GM19099 (cell line): ENCODE data around the gene ADAMTSL2.

Experiments
- POLR2A ChIP-seq: IDR thresholded peaks from 3 replicates; pipeline ENCODE4 v1.6.1; 2011; ENCODE audit warnings: low read depth; ENCODE audit not compliant: insufficient read length; ENCODE audit errors: extremely low read depth

The ADAMTSL2 gene

DNA sequence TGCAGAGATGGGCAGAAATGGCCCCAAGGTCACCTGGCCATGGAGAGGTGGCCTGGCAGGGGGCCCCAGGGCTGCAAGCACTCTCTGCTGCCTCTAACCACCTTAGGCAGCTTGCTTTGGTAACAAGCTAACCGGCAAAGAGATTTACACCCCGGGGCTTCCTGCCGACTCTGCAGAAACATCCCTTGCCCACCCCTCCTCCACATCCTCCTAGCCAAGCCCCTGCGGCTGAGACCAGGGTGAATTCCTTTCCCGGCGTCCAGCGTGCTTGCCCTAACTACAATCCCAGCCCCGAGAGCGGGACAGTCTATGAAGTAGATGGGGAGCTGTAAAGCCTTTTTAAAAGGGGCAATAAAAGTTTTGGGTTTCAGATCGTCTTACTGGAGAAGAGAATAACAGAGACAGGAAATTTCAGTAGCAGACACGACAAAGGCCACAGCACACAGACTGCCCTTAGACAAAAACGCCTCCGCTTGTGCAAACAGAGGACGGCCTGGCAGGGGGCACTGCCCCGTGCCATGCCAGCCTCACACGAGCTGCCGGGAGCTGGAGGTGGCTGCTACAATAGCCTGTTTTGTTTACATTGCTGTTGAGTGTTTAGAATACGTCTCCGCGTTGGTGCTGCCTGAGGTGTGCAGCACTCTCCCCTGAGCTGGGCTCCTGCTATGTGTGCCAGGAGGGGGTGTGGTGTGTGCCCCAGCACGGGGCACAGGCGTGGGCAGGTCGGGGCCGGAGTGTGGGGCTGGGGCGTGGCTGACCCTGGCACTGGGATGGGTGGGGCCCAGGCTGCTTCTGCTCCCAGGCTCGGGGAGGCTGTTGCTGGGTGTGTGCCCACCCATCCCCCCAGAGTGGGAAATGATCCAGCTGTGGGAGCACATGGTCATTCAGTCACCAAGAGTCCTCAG is 25.1 kb upstream of the ADAMTSL2 start:
- no peak for TF ChIP-seq POLR2A

DNA sequence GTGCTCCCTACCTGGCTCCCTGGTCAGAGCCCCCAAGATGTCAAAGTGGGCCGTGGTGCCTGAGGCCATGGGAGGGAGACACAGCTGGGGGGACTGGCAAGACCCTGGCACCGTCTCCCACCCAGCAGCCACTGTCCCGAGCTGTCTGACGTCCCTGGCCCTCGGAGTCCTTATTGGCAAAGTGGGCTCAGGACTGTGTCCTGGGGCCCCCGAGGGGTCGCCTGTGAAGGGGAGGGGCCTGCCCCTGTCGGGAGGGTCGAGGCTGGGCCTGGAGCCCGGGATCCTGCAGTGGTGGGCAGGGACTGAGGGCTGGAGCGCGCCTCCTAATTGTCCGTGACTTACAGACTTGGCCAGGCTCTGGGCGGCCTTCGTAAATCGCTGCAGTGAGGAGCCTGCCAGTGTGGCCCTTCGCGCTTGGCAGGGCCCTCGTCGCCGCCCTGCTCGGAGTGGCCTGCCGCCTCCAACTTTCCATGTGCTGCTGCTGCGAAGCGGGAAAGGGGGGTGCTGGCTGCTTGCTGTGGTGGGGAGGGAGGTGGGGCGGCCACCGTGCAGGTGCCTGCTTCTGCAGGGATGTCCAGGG is 23.5 kb upstream of the ADAMTSL2 start:
- no peak for TF ChIP-seq POLR2A

DNA sequence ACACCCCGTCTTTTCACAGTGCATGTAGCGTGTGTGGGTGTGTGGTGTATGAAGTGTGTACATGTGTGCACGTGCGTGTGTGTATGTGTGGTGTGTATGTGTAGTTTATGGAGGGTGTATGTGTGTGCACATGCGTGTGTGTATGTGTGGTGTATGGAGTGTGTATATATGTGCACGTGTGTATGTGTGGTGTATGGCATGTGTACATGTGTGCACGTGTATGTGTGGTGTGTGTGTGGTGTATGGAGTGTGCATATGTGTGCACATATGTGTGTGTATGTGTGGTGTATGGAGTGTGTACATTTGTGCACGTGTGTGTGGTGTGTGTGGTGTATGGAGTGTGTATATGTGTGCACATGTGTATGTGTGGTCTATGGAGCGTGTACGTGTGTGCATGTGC is 22.9 kb upstream of the ADAMTSL2 start:
- TF ChIP-seq POLR2A: no peak

DNA sequence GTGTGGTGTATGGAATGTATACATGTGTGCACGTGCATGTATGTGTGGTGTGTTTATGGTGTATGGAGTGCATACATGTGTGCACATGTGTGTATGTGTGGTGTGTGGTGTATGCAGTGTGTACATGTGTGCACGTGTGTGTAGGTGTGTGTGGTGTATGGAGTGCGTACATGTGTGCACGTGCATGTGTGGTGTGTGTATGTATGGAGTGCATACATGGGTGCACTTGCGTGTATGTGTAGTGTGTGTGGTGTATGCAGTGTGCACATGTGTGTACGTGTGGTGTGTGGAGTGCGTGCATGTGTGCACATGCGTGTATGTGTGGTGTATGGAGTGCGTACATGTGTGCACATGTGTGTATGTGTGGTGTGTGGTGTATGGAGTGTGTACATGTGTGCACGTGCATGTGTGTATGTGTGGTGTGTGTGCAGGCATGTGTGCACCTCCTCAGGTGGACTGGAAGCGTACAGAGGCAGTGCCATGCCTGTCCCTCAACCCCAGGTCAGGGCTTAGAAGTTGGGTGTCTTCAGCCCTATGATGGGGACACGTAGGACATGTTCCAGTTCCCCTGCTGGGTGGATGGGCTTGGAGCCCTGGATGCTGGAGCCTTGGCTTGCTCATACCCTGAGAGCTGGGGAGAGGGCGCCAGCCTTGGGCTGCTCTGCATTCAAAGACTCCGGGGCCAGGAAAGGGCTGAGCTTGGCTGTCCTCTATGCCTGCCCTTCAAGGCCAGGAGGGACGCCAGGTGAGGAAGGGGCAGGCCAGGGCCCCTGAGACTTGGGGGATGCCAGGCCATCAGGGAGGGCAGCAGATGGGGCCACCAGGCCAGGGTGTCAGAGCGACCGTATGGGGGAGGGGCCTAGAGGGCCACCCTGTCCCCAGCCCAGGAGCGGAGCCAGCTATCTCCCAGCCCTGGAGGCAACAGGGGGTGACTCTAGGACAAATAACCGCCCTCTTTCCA is 22.0 kb upstream of the ADAMTSL2 start:
- TF ChIP-seq POLR2A: no peak

DNA sequence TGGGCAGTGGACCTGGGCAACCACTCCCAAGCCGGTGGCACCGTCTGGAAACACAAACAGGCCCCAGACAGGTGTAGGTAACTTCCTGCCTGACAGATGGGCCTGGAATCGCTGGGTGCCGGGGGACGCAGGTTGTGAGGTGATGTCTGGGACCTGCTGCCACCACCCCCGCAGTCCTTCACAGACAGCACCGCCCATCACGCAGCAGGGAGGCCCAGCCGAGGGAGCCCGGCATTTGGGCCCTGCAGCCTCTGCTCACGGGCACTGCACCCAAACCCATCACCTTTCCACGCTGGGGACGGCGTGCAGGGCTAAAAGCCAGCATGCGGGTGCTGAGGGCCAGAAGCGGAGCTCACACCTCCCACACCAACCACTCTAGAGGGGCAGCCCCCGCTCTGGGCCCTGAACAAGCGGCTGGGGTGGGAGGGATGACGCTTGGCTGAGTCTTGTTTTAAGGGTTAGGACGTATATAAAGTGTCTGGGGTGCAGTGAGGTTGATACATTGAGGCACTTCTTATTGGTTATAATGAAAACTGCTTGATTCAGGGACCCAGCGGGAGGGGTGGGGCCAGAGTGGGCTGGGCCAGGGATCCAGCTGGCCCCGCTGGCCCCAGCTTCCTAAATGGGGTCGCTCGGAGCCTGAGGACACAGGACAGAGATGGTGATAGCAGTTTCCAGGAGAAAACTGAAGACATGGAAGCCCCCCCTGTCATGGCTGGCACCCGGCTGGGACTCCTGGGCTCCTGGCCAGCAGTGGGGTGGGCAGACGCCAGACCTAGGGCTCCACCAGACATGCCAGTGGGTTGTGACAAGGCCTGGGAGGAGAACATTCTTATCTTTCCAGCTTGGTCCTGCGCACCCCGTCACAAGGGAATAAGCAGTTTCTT is 21.0 kb upstream of the ADAMTSL2 start:
- TF ChIP-seq POLR2A: no peak

DNA sequence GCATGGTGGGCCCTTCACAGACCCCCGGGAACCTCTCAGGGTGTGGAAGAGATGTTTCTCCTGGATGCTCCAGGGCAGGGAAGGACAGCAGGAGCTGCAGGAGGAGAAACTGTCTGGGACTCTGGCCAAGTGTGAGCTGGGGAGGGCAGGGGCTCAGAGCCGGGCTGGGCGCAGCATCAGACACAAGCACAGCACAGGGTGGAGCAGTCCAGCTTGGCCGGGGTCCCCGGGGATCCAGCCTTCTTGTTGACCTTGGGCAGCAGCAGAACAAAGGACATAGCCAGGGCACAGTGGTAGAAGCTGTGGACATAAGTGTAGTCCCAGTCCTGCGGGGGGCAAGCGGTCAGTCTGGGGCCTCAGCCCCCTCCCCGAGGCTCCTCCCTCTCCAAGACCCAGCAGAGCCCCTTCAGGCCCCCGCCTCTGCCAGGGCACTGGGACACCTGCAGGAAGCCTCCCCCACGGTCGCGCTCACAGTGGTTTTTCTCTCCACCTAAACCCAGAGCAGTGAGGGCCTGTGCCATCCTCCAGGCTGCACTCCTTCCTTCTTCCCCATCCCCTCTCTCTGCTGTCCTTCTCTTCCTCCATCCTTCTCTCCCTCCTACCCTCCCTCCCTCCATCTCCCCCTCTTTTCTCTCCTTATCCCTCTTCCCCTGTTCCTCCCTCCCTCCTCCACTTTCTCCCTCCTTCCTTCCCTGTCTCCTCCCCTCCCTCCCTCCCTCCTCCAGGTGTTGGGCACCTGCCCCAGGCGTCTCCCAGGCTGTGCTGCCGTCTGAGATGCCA is 19.9 kb upstream of the ADAMTSL2 start:
- no peak for TF ChIP-seq POLR2A

DNA sequence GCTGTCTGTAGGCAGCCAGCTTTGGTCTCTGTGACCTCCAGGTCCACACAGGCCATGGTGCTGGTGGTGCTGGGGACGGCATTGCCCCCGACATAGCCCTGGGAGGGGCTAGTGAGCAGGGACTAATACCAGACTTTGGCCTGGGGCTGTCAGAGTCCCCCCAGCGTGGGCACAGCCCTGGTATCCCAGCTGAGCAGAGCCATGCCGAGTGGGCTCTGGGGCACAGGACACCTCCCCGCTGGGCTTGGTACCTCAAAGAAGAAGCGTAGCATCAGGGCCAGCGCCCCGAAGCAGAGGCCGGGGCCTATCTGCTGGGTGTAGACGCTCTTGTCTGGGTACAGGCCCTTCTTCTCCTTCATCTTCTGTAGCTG is 19.3 kb upstream of the ADAMTSL2 start:
- no peak for TF ChIP-seq POLR2A

DNA sequence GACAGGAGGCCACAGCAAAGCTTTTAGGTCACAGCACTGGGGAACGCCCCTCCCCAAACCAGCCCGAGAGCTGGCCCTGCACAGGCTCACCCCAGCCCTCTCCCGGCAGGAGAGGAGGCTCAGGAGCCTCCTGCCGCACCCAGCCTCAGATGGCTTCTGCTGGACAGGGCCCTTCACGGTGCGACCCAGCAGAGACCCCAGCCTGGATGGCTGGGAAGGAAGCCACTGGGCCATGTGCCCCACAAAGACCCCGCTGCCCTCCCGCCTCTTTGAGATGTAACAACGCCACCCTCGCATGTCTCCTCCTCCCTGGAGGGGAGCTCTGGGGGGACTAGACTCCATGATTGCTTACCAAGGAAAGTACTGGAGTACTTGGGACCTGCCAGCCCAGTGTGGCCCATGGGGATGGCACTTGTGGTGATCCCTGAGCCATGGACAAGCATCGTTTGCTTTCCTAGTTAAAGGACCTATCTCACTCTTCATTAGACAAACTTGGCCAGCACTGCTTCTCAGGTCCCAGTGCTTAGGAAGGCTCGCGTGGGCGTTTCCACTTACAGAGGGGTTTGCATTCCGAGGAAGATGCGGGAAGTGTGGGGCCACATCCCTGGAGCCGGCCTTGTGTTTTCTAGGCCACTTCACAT is 18.8 kb upstream of the ADAMTSL2 start:
- TF ChIP-seq POLR2A: no peak

DNA sequence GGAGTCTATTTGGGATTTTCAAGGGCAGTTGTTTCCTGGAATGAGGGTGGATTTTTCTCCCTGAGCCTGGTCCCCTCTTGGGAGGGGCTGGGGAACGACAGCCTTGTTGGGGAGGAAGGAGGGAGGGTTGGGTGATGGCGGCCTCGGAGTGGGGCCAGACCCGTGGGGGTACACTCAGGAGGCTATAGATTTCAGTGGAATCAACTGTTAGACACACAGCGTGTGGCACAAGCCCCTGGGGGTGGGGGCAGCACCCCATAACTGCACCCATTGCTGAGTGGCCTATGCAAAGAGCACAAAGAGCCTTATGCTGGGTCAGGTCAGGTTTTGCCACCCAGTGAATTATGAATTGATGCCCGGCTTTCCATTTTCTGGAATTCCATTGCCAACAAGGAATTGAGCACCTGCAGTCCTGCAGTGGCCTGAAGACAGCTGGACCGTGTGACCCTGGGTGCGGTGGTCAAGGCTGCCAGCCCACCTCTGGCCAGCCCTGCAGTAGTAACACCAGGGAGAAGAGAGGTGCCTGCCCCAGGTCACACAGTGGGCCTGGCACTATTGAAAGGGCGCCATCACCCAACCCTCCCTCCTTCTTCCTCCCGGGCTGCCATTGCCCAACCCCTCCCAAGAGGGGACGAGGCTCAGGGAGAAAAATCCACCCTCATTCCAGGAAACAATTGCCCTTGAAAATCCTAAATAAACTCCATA is 18.1 kb upstream of the ADAMTSL2 start:
- TF ChIP-seq POLR2A: no peak

DNA sequence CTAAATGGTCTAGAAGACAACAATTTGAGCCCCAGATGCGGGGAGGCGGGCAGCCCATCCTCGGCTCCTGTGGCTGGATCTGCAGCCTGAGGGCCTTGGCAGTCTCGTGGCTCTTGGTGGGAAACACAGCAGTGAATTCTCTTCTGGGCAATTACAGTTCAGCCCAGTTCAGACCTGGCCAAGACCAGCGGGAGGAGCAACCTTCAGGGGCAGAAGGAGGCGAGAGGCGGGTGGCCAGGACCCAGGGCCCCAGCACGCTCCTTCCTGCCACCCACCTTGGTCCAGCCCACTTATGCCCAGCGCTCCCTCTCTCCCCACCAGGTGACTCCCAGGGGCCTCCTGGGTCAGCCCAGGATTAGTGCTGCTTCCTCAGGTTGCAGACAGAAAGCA is 17.5 kb upstream of the ADAMTSL2 start:
- TF ChIP-seq POLR2A: no peak

DNA sequence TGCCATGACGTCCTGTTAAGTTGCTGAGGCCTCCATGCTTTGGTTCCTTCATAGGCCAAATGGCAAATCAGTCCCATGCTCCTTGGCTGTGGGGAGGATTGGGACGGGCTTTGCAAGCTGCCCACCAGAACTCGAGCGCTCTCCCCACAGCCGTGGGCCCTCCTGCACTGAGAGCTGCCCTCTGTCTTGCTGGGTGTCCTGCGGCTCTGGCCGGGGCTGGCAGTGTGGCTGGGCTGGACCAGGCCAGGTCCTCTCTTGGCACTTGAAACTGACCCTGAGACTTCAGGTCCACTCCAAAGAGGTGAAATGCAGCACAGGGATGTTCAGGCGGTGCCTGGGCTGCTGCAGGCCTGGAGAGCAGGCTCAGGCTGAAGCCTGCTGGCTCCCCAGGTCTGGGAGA is 16.8 kb upstream of the ADAMTSL2 start:
- no peak for TF ChIP-seq POLR2A

DNA sequence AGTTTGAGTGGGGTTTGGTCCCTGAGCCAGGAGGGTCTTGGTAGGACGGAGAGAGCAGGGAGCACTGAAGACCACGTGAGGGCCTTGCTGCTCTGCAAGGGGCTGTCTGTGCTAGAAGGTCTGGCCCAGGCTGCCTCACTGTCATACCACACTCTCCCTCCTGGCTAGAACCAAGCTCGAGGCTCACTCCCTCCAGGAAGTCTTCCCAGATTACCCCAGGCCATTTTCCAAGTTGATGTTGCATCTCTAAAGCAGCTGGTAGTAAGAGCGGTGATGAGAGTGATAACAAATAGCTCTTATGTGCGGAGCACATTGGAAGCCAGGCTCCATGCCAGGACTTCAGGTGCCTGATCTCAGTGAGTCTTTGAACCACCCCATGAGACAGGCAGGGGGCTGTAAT is 16.3 kb upstream of the ADAMTSL2 start:
- no peak for TF ChIP-seq POLR2A
